Measurements from ENCODE around the gene KDELR3. TPM values are rescaled to one million over a fixed set of nuclear protein-coding genes. Genes with fewer than 3 reads are reported as not detected.
"Not testable (repeated sequence)": the region's sequence is repeated elsewhere in the genome, so short reads cannot be mapped to it uniquely, and the experiment has no call there.

The KDELR3 gene
- polyA plus RNA-seq, 1 donor (not counting 4 experiments of a cell fraction or from before 2014, with no cell fraction given) = 10.1 TPM

DNA sequence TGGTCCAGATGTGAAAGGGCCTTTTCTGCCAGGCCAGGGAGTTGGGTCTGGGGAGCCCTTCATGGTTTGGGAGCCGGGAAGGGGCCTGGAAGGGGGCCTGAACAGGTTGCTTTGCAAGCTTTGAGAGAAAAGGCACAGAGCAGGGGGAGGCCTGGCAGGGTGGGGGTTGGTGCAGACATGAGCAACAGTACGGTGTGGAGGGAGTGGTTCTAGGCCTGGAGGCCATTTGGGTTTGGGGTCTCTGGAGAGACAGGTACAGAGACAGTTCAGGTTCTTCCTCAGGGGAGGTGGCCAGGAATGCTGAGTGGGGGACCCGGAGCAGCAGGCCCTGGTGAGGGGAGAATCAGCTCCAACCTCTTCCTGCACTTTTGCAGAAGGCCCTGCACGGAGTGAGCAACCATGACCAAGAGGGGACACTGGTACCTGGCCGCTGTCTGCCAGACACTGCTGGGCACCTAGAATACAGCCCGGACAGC lies 1.4 kb downstream of the KDELR3 start:
- Histone ChIP-seq H3K4me2 (ENCODE audit: control insufficient read depth, extremely low read depth, insufficient read depth, low read depth, low read length) (no peak overlapping the region), H3K4me1 (ENCODE audit: control insufficient read depth, extremely low read depth, insufficient read depth, low read length) (peaks cover 12% of the 10 kb centered on the region), H3K79me2 (ENCODE audit: control insufficient read depth, insufficient read depth, low read length) (no peaks in the 10 kb centered on the region), H3K27me3 (ENCODE audit: control insufficient read depth, extremely low read depth, insufficient read depth, low read length) (peaks cover 8% of the 10 kb centered on the region), H3K4me3 (ENCODE audit: control insufficient read depth in 2 of 3, extremely low read depth in 1 of 3, insufficient read depth in 2 of 3, low read depth in 1 of 3, low read length in 3 of 3) (no peak overlapping the region), H4K20me1 (ENCODE audit: control insufficient read depth, extremely low read depth, insufficient read depth, low read length) (no peaks in the 10 kb centered on the region), H3K9me1 (ENCODE audit: control insufficient read depth, extremely low read depth, insufficient read depth, low read length) (no peaks in the 10 kb centered on the region), H2AFZ (ENCODE audit: control insufficient read depth, low read length) (no peak overlapping the region), H3K27ac (ENCODE audit: control insufficient read depth, insufficient read depth, low read length) (no peak overlapping the region), H3K36me3 (ENCODE audit: control insufficient read depth in 2 of 2, extremely low read depth in 1 of 2, insufficient read depth in 2 of 2, low read length in 2 of 2) (no peaks in the 10 kb centered on the region), H3K9ac (ENCODE audit: control insufficient read depth, extremely low read depth, insufficient read depth, low read length) (no peak overlapping the region), H3K9me3 (ENCODE audit: control insufficient read depth, low read depth, low read length) (no peaks in the 10 kb centered on the region)
- dilution Hi-C loops (cut with MboI; ENCODE audit: extremely low pct_ligation_motif_present, low sequenced_read_pairs) = no loop called here
- FAIRE-seq (no peak), DNase-seq (ENCODE audit: low read depth, low spot score) (no peak)
- TF ChIP-seq EZH2 (IDR thresholded peaks at IDR 0.05; ENCODE audit: low read length) = no peak
- TF ChIP-seq, protein P1, sequence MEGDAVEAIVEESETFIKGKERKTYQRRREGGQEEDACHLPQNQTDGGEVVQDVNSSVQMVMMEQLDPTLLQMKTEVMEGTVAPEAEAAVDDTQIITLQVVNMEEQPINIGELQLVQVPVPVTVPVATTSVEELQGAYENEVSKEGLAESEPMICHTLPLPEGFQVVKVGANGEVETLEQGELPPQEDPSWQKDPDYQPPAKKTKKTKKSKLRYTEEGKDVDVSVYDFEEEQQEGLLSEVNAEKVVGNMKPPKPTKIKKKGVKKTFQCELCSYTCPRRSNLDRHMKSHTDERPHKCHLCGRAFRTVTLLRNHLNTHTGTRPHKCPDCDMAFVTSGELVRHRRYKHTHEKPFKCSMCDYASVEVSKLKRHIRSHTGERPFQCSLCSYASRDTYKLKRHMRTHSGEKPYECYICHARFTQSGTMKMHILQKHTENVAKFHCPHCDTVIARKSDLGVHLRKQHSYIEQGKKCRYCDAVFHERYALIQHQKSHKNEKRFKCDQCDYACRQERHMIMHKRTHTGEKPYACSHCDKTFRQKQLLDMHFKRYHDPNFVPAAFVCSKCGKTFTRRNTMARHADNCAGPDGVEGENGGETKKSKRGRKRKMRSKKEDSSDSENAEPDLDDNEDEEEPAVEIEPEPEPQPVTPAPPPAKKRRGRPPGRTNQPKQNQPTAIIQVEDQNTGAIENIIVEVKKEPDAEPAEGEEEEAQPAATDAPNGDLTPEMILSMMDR (optimal IDR thresholded peaks at IDR 0.05 in 1 of 3, IDR thresholded peaks at IDR 0.05 in 1 of 3, conservative IDR thresholded peaks at IDR 0.05 in 1 of 3; ENCODE audit: extremely low read depth in 1 of 3, insufficient read depth in 2 of 3, low read length in 3 of 3) = no peak

DNA sequence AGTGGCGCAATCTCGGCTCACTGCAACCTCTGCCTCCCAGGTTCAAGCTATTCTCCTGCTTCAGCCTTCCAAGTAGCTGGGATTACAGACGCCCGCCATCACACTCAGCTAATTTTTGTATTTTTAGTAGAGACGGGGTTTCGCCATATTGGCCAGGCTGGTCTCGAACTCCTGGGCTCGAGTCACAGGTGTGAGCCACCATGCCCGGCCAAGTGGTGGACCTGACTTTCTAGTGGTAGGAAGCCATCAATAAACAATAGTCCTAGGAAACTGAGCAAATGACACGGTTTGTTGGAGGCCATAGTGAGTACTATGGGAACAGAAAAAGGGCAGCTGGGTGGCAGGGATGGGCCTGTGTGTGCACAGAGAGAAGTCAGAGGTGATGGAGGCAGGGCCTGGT lies 2.3 kb downstream of the KDELR3 start:
- FAIRE-seq; H2AFZ ChIP-seq (ENCODE audit: control insufficient read depth, low read length); H3K27me3 ChIP-seq (ENCODE audit: control insufficient read depth, extremely low read depth, insufficient read depth, low read length); H3K9me1 ChIP-seq (ENCODE audit: control insufficient read depth, extremely low read depth, insufficient read depth, low read length); dilution Hi-C loops (cut with MboI; ENCODE audit: extremely low pct_ligation_motif_present, low sequenced_read_pairs); H3K36me3 ChIP-seq (ENCODE audit: control insufficient read depth in 2 of 2, extremely low read depth in 1 of 2, insufficient read depth in 2 of 2, low read length in 2 of 2); H3K79me2 ChIP-seq (ENCODE audit: control insufficient read depth, insufficient read depth, low read length); H4K20me1 ChIP-seq (ENCODE audit: control insufficient read depth, extremely low read depth, insufficient read depth, low read length); H3K27ac ChIP-seq (ENCODE audit: control insufficient read depth, insufficient read depth, low read length); H3K9me3 ChIP-seq (ENCODE audit: control insufficient read depth, low read depth, low read length); H3K9ac ChIP-seq (ENCODE audit: control insufficient read depth, extremely low read depth, insufficient read depth, low read length); DNase-seq (ENCODE audit: low read depth, low spot score); H3K4me3 ChIP-seq (ENCODE audit: control insufficient read depth in 2 of 3, extremely low read depth in 1 of 3, insufficient read depth in 2 of 3, low read depth in 1 of 3, low read length in 3 of 3); H3K4me2 ChIP-seq (ENCODE audit: control insufficient read depth, extremely low read depth, insufficient read depth, low read depth, low read length): not testable (repeated sequence)
- peaks cover 12% of the 10 kb centered on the region for H3K4me1 ChIP-seq (ENCODE audit: control insufficient read depth, extremely low read depth, insufficient read depth, low read length)

DNA sequence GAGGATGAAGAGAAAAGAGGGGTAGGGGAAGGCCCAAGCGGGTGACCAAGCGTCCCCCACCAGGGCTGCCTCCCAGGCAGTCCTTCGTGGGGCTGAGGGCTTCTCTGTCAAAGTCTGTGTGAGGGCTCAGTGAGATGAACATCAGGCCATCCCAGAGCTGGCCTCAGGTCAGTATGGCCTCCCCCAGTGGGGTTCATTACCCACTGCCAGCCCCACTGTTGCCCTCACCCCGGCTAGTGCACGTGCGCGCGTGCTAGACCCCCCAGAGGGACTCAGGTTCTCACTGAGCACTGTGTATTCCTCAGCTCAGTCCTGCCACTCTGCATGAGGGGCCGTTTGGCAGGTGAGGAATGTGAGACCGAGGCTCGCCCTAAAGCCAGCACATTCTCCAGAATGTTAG lies 3.3 kb downstream of the KDELR3 start:
- H3K9me3 ChIP-seq (ENCODE audit: control insufficient read depth, low read depth, low read length) = no peaks in the 10 kb centered on the region
- DNase-seq (ENCODE audit: low read depth, low spot score) (no peak), FAIRE-seq (no peak)
- H3K9ac ChIP-seq (ENCODE audit: control insufficient read depth, extremely low read depth, insufficient read depth, low read length) = no peak overlapping the region
- H3K27ac ChIP-seq (ENCODE audit: control insufficient read depth, insufficient read depth, low read length) = no peak overlapping the region
- H3K4me3 ChIP-seq (ENCODE audit: control insufficient read depth in 2 of 3, extremely low read depth in 1 of 3, insufficient read depth in 2 of 3, low read depth in 1 of 3, low read length in 3 of 3) = no peak overlapping the region
- TF ChIP-seq EZH2 (IDR thresholded peaks at IDR 0.05; ENCODE audit: low read length) = no peak
- TF ChIP-seq, protein P1 (optimal IDR thresholded peaks at IDR 0.05 in 1 of 3, IDR thresholded peaks at IDR 0.05 in 1 of 3, conservative IDR thresholded peaks at IDR 0.05 in 1 of 3; ENCODE audit: extremely low read depth in 1 of 3, insufficient read depth in 2 of 3, low read length in 3 of 3) = no peak
- no peaks in the 10 kb centered on the region for H3K79me2 ChIP-seq (ENCODE audit: control insufficient read depth, insufficient read depth, low read length)
- no peaks in the 10 kb centered on the region for H3K36me3 ChIP-seq (ENCODE audit: control insufficient read depth in 2 of 2, extremely low read depth in 1 of 2, insufficient read depth in 2 of 2, low read length in 2 of 2)
- no peaks in the 10 kb centered on the region for H4K20me1 ChIP-seq (ENCODE audit: control insufficient read depth, extremely low read depth, insufficient read depth, low read length)
- dilution Hi-C loops (cut with MboI; ENCODE audit: extremely low pct_ligation_motif_present, low sequenced_read_pairs) = no loop called here
- peaks cover 4% of the 10 kb centered on the region for H3K27me3 ChIP-seq (ENCODE audit: control insufficient read depth, extremely low read depth, insufficient read depth, low read length)
- H2AFZ ChIP-seq (ENCODE audit: control insufficient read depth, low read length) = no peak overlapping the region
- H3K4me2 ChIP-seq (ENCODE audit: control insufficient read depth, extremely low read depth, insufficient read depth, low read depth, low read length) = no peak overlapping the region
- H3K4me1 ChIP-seq (ENCODE audit: control insufficient read depth, extremely low read depth, insufficient read depth, low read length) = peaks cover 12% of the 10 kb centered on the region
- no peaks in the 10 kb centered on the region for H3K9me1 ChIP-seq (ENCODE audit: control insufficient read depth, extremely low read depth, insufficient read depth, low read length)

All from keratinocyte (primary cell).